ENCODE data around the gene HSPA12B. TPM values are rescaled to one million over a fixed set of nuclear protein-coding genes. Genes with fewer than 3 reads are reported as not detected.

HSPA12B gene
- total and polyA plus RNA-seq, 2 of the 13 experiments (the other 11 are each of a cell fraction or from before 2014, with no cell fraction given), result 0.01 TPM; not detected in 1

GRCh38 chr20:3796477-3797225, 64.2 kb downstream of the HSPA12B start (continued):
- TF ChIP-seq, protein P1, sequence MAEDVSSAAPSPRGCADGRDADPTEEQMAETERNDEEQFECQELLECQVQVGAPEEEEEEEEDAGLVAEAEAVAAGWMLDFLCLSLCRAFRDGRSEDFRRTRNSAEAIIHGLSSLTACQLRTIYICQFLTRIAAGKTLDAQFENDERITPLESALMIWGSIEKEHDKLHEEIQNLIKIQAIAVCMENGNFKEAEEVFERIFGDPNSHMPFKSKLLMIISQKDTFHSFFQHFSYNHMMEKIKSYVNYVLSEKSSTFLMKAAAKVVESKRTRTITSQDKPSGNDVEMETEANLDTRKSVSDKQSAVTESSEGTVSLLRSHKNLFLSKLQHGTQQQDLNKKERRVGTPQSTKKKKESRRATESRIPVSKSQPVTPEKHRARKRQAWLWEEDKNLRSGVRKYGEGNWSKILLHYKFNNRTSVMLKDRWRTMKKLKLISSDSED (CRISPR knock-in tag; IDR thresholded peaks at IDR 0.05), result no peak
- 0 out of 2 replicates have a peak, but pooled peaks have one; percentile 42 for TF ChIP-seq YEATS4 (CRISPR knock-in tag; IDR thresholded peaks at IDR 0.05; ENCODE audit: borderline replicate concordance)
- TF ChIP-seq PTBP1 (IDR thresholded peaks at IDR 0.05; ENCODE audit: low read depth, low read length, poor library complexity, severe bottlenecking), result no peak
- TF ChIP-seq, protein P2, sequence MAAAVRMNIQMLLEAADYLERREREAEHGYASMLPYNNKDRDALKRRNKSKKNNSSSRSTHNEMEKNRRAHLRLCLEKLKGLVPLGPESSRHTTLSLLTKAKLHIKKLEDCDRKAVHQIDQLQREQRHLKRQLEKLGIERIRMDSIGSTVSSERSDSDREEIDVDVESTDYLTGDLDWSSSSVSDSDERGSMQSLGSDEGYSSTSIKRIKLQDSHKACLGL (CRISPR knock-in tag; IDR thresholded peaks at IDR 0.05), result peak; percentile 28; the same call in 1 of the 2 replicates
- peak; percentile 53; the same call in 1 of the 2 replicates for TF ChIP-seq UBTF (CRISPR knock-in tag; IDR thresholded peaks at IDR 0.05)
- peak; percentile 71; the same call in 1 of the 2 replicates for TF ChIP-seq ZNF564 (CRISPR knock-in tag; IDR thresholded peaks at IDR 0.05)
- no peak for TF ChIP-seq GPN1 (CRISPR knock-in tag; IDR thresholded peaks at IDR 0.05; ENCODE audit: borderline replicate concordance)
- no peak for TF ChIP-seq TMF1 (CRISPR knock-in tag; IDR thresholded peaks at IDR 0.05; ENCODE audit: low read depth)
- TF ChIP-seq CENPT (CRISPR knock-in tag; IDR thresholded peaks at IDR 0.05; ENCODE audit: low read depth), result no peak
- no peak; the same call in 1 of the 2 replicates for TF ChIP-seq CBFB (CRISPR knock-in tag; IDR thresholded peaks at IDR 0.05)
- no peak for TF ChIP-seq ZFP82 (CRISPR knock-in tag; IDR thresholded peaks at IDR 0.05; ENCODE audit: borderline replicate concordance)
- no peak; the same call in 1 of the 2 replicates for TF ChIP-seq ZNF160 (CRISPR knock-in tag; IDR thresholded peaks at IDR 0.05)
- no peak for TF ChIP-seq KLF11 (CRISPR knock-in tag; IDR thresholded peaks at IDR 0.05)
- no peak for TF ChIP-seq ELF3 (CRISPR knock-in tag; IDR thresholded peaks at IDR 0.05)
- TF ChIP-seq, protein P3, sequence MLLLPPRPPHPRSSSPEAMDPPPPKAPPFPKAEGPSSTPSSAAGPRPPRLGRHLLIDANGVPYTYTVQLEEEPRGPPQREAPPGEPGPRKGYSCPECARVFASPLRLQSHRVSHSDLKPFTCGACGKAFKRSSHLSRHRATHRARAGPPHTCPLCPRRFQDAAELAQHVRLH (CRISPR knock-in tag; IDR thresholded peaks at IDR 0.05; ENCODE audit: borderline replicate concordance, low read depth), result no peak
- no peak for TF ChIP-seq MXI1 (IDR thresholded peaks at IDR 0.05; ENCODE audit: borderline replicate concordance, low read depth, low read length)
- peak; percentile 47; the same call in 1 of the 2 replicates for TF ChIP-seq ZBTB7B (CRISPR knock-in tag; IDR thresholded peaks at IDR 0.05)
- no peak for TF ChIP-seq ZBTB33 (CRISPR knock-in tag; IDR thresholded peaks at IDR 0.05)
- TF ChIP-seq ATF2 (CRISPR knock-in tag; IDR thresholded peaks at IDR 0.05), result no peak
- TF ChIP-seq NFRKB (IDR thresholded peaks at IDR 0.05), result no peak
- no peak for TF ChIP-seq PAWR (CRISPR knock-in tag; IDR thresholded peaks at IDR 0.05; ENCODE audit: borderline replicate concordance)
- TF ChIP-seq TAF15 (IDR thresholded peaks at IDR 0.05; ENCODE audit: low read depth, low read length, poor library complexity, severe bottlenecking), result no peak

Measured in HepG2 (cell line).